DMS53 treated with DMSO at 0.1 percent for 48 hours (cell line): Measurements from ENCODE around the gene CRISPLD2.
"Not testable (repeated sequence)": the region's sequence is repeated elsewhere in the genome, so short reads cannot be mapped to it uniquely, and the experiment has no call there.

ENCODE experiments used
- DNase-seq: peaks from one replicate; lab custom pipeline; 2025; ENCODE audit not compliant: unreplicated experiment; lab: John Stamatoyannopoulos, UW

Gene CRISPLD2

GRCh38 chr16:84926462-84926861, 106.7 kb downstream of the CRISPLD2 start:
- no peak for DNase-seq

DNA sequence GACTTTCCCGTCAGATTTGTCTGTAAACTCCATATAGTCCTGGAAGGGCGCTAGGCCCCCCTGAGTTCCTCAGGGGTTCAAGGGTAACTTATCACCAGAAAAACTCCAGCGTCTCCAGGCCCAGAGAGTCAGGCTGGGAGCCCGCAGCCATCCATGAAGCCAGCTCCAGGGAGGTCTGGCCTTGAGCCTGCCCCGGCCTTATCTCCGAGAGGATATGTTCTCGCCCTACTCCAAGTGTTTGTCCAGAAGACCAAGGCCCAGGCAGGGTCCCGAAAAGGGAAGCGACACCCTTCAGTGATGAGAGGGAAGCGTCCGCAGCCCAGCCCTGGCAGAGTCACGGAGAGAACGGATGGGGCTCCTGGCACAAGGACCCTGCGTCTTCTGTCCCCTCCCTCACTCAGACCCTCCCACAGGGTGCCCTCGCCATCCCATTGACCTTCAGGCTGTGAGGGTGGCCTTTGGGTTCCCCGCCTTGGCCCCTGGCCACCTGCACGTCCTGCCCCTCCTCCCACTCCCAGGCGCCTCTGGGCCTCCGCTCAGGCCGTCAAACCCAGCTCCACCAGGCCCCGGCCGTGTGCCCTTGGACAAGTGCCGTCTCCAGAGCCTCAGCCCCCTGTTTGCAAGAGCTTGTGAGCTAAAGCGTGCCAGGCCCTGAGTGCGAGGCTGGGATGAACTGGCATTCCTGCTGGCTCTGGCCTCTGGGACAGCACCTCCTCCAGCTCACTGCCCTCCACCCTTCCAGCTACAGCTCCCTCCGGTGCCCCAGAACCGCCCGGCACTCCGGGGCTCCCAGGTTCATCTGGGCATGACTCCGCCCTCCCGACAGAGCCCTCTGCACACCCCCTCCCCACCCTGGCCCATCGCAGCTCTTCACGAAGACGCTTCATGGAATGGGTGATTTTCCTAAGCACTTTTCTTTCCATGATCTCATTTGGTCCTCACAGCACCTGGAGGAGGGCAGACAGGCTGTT, 108.1 kb downstream of the CRISPLD2 start:
- no peak for DNase-seq

DNA sequence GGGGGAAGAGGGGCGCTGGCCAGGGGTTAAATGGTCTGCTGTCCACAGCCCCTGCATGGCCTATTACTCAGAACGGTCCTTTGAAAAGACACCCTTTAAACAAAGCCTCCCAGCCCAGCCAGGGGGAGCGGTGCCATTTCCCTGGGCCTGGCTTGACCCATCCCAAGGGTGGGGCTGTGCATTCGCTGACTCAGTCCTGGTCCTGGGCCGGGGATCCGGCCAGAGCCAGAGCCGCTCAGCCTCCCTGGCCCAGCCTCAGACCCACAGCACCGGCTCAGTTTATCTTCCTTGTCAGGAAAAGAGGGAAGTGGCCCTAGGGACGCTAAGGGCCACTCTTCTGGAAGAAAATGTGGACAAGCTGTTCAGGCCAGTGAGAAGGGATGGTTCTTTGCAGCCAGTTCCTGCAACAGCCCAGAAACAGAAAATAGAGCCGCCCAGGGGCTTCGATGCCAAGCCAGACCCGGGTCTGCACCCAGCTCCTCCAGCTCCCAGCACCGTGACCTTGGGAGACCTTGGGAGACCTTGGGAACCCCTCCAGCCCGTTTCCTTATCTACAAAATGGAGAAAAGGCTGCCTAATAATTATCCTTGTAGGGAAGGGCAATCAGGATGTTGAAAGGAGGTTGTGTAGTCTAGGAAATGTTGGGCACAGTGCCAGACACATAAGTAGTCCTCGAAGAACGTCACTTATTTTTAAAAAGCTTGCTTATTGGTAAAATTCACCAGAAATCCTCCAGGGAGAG, 109.1 kb downstream of the CRISPLD2 start:
- DNase-seq: no peak

DNA sequence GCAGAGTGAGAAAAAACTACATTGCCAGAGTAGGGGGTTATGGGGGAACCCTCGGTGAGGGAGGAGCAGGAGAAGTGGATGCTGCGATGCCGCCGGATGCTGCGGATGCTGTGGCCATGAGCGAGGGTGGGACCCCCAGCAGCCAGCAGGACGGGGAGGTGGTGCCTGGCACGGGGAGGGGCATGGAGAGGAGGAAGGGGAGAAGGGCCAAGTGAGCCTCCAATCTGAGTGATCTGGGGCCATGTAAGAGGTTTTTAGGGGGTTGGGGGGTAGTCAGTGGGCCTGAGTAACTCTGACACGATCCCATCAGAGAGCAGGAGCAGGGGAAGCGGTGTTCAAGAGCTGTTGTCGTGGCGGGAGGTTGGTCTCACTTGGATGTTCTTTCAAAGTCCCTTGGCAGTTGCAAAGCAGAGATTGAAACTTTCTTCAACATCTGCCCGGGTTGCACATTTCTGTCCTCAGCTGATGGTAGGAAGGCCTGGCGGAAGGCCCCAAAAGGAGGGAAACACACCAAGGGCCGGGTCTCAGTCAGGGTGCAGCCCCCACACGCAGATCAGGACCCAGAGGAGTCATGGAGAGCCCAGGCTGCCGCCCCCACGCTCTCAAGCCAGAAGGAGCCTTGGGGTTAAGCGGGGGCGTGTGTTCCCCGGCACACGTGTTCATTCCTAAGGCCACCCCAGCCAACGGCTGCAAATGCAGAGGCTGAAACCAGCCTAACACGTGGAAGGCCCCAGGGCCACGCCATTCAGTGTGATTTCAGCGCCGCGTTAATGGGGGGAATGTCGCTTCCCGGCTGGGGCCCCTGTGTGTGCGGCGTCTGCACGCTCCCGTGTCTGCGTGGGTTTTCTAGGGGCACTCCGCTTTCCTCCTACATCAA, 109.9 kb downstream of the CRISPLD2 start:
- no peak for DNase-seq

- DNase-seq: no peak
These were observed 110.7 kb downstream of the CRISPLD2 start for GRCh38 chr16:84930298-84931106.

DNA sequence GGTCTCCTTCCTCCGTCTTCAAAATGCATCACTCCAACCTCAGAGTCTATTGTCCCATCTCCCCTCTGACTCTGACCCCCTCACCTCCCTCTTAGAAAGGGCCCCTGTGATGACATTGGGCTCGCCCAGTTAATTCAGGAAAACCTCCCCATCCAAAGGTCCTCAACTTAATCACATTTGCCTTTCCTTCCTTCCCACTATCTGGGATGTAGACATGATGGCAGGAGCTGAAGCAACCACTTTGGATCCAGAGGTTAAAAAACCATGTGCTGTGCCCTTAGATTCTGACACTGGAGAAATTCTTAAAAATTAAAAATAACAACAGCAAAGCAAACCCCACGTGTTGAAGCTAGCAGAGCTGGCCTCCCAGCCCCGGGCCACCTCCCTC, 111.3 kb downstream of the CRISPLD2 start:
- no peak for DNase-seq

- DNase-seq: no peak
These were observed 111.7 kb downstream of the CRISPLD2 start for GRCh38 chr16:84931506-84931905.

GRCh38 chr16:84932681-84933080, 112.9 kb downstream of the CRISPLD2 start:
- DNase-seq: no peak

GRCh38 chr16:84933774-84934631, 114.2 kb downstream of the CRISPLD2 start:
- no peak for DNase-seq

DNA sequence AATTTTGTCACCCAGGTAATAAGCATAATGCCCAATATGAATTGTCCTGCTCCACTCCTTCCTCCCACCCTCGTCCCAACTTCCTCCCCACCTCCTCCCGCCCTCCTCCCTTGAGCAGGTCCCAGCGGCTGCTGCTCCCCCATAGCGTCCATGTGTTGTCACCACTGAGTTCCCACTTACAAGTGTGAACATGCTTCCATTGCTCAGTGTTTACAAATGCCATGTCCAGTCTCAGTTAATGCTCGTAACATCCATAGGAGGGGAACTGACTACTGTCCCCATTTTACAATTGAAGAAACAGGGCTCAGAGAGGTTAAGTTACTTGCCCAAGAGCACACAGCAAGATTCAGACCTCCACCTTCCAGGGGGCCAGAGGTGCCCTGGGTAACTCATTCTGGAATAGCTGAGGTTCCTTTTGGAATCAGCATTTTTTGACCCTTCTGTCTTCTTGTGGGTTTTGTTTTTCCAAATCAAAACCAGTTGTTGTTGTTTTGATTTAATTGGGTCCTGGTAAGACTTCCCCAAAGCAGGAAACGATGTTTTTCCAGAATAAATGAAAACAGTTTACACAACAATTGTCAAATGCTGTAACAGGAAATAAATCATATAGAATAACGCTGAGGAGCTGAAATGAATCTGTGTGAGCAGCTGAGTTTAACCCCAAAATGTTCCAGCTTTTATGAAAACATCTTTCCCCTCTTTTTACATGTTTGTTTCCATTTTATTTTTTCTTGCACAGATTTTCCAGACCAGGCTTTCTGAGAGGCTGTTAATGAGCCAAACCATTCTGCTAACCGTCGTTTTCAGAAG, 117.6 kb downstream of the CRISPLD2 start:
- DNase-seq: no peak

- DNase-seq: not testable (repeated sequence)
These were observed 118.8 kb downstream of the CRISPLD2 start for GRCh38 chr16:84938616-84939015.

GRCh38 chr16:84940670-84941551, 121.1 kb downstream of the CRISPLD2 start:
- no peak for DNase-seq

DNA sequence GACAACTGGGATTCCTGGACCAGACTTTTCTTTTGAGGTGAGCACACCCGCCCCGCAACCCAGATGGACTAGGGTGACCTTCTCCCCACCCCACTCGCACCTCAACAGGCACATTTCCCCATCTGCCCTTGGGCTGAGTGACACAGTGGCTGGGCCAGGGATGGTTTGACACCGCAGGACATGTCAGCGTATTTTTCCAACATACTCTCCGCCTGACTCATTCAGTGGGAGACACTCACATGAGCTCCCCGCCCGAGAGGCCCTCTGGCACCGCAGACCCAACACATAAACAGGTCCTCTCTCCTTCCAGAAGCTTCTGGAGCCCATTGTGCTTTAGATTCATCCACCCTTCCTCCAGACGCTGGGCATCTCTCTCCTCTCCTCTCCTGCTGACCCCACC, 122.1 kb downstream of the CRISPLD2 start:
- DNase-seq: no peak

DNA sequence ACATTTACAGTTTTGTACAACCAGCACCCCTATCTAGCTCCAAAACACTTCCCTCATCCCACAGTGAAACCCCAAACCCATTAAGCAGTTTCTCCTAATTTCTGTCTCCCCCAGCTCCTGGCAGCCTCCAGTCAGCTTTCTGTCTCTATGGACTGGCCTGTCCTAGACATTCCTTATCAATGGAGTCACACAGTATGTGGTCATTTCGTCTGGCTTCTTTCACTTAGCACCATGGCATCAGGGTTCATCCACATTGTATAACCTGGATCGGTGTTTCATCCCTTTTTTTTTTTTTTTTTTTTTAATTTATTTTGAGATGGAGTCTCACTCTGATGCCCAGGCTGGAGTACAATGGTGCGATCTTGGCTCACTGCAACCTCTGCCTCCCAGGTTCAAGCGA, 123.0 kb downstream of the CRISPLD2 start:
- no peak for DNase-seq

DNA sequence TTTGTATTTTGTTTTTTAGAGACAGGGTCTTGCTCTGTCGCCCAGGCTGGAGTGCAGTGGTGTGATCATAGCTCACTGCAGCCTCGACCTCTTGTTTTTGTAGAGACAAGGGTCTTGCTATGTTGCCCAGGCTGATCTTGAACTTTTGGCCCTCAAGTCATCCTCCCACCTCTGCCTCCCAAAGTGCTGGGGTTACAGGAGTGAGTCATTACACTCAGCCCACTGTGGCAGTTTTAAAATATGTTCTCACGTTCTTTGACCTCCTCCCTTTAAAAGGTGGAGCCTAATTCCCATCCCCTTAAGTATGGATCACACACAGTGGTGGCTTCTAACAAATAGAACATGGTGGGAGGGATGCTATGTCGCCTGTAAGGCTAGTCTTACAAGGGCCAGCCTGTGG, 123.8 kb downstream of the CRISPLD2 start:
- no peak for DNase-seq

GRCh38 chr16:84947022-84947421, 127.2 kb downstream of the CRISPLD2 start:
- DNase-seq: no peak

GRCh38 chr16:84947996-84948850, 128.4 kb downstream of the CRISPLD2 start:
- no peak for DNase-seq
